SK-N-SH (cell line): ENCODE data around the gene TNFAIP8L3. TPM values are rescaled to one million over a fixed set of nuclear protein-coding genes. Genes with fewer than 3 reads are reported as not detected.

ENCODE experiments used
- CTCF ChIA-PET: fragments of 300-600, 350-600 bp; formaldehyde crosslinking; extraction: SDS; loops from one replicate; lab custom pipeline; 2021; lab: Yijun Ruan, JAX
- POLR2A ChIA-PET: fragments of 350-600 bp; sonication (Branson Sonifier 250); formaldehyde crosslinking; extraction: SDS; loops from one replicate; lab custom pipeline; 2020; ENCODE audit warnings: antibody characterized with exemption, inconsistent platforms; lab: Yijun Ruan, JAX
- DNase-seq: peaks from one replicate; pipeline ENCODE4 v3.0.0; 2012
- H2AFZ ChIP-seq: fragments of 200-600 bp; sonication (generic); 2 replicates; pipeline ENCODE4 v1.8.1; 2016; ENCODE audit warnings: antibody characterized with exemption, mild to moderate bottlenecking, low read depth
- H3F3A ChIP-seq: fragments of 200-600 bp; sonication (generic); replicated peaks from 2 replicates; pipeline ENCODE3; 2016; ENCODE audit warnings: antibody characterized with exemption, mild to moderate bottlenecking; ENCODE audit not compliant: insufficient read depth
- H3K27ac ChIP-seq, 2 experiments: fragments of 200-500 bp in 1 of 2; fragments of 200-600 bp in 1 of 2; sonication (Bioruptor generic) in 1 of 2; sonication (generic), shearing (Covaris generic) in 1 of 2; 2 replicates each; pipeline versions ENCODE4 v1.5.1 to v1.6.1; 2014 to 2016; ENCODE audit warnings: low read depth in 2 of 2, inconsistent platforms in 1 of 2, low read length in 1 of 2, mild to moderate bottlenecking in 1 of 2, mixed read lengths in 1 of 2
- H3K27me3 ChIP-seq: fragments of 200-600 bp; sonication (generic), shearing (Covaris generic); 2 replicates; pipeline ENCODE4 v1.6.1; 2016; ENCODE audit warnings: mixed run types; ENCODE audit not compliant: insufficient read depth
- H3K36me3 ChIP-seq, 2 experiments: fragments of 200-500 bp in 1 of 2; fragments of 200-600 bp in 1 of 2; sonication (Bioruptor generic) in 1 of 2; sonication (generic) in 1 of 2; replicated peaks in 1 of 2; 2 replicates each; pipeline versions ENCODE3 to v1.5.1; 2014 to 2016; ENCODE audit warnings: low read length in 1 of 2, mild to moderate bottlenecking in 1 of 2; ENCODE audit not compliant: insufficient read depth in 2 of 2, control insufficient read depth in 1 of 2
- H3K4me1 ChIP-seq, 2 experiments: fragments of 200-500 bp in 1 of 2; fragments of 200-600 bp in 1 of 2; sonication (Bioruptor generic) in 1 of 2; sonication (generic), shearing (Covaris generic) in 1 of 2; 2 replicates each; pipeline versions ENCODE4 v1.5.1 to v1.6.1; 2014 to 2016; ENCODE audit warnings: low read depth in 1 of 2, low read length in 1 of 2, mixed run types in 1 of 2; ENCODE audit not compliant: insufficient read depth in 2 of 2, control insufficient read depth in 1 of 2
- H3K4me2 ChIP-seq: fragments of 200-600 bp; sonication (generic), shearing (Covaris generic); 2 replicates; pipeline ENCODE4 v1.6.1; 2017; ENCODE audit warnings: mixed run types
- H3K4me3 ChIP-seq, 2 experiments: fragments of 200-500 bp in 1 of 2; fragments of 200-600 bp in 1 of 2; sonication (Bioruptor generic) in 1 of 2; sonication (generic), shearing (Covaris generic) in 1 of 2; 2 replicates each; pipeline versions ENCODE4 v1.5.1 to v1.8.1; 2014 to 2016; ENCODE audit warnings: low read depth in 2 of 2, inconsistent platforms in 1 of 2, low read length in 1 of 2, mild to moderate bottlenecking in 1 of 2, mixed read lengths in 1 of 2, moderate library complexity in 1 of 2
- H3K79me2 ChIP-seq: fragments of 200-600 bp; sonication (generic); 2 replicates; pipeline ENCODE4 v1.8.1; 2017; ENCODE audit warnings: mild to moderate bottlenecking; ENCODE audit not compliant: insufficient read depth
- H3K9ac ChIP-seq: fragments of 200-600 bp; sonication (generic); 2 replicates; pipeline ENCODE4 v1.6.1; 2017; ENCODE audit warnings: mixed run types
- H3K9me2 ChIP-seq: fragments of 200-600 bp; sonication (generic); 2 replicates; pipeline ENCODE4 v1.6.1; 2017; ENCODE audit warnings: mixed run types
- H3K9me3 ChIP-seq: fragments of 200-600 bp; sonication (generic); 2 replicates; pipeline ENCODE4 v1.6.1; 2017; ENCODE audit warnings: mixed run types, mild to moderate bottlenecking, moderate library complexity
- H4K20me1 ChIP-seq: fragments of 200-600 bp; sonication (generic); 2 replicates; pipeline ENCODE4 v1.6.1; 2017; ENCODE audit warnings: mild to moderate bottlenecking, mixed run types; ENCODE audit not compliant: insufficient read depth
- FOSL2 ChIP-seq: IDR thresholded peaks from 2 replicates; pipeline ENCODE4 v1.4.0; 2012; ENCODE audit warnings: low read depth, mild to moderate bottlenecking, moderate library complexity, borderline replicate concordance
- FOXJ3 ChIP-seq: sonication (generic); formaldehyde crosslinking; IDR thresholded peaks from 2 replicates; pipeline ENCODE4 v1.5.1; 2020; ENCODE audit warnings: mild to moderate bottlenecking, missing genetic modification reagents
- FOXM1 ChIP-seq: IDR thresholded peaks from 2 replicates; pipeline ENCODE4 v1.4.0; 2012; ENCODE audit warnings: low read depth, mild to moderate bottlenecking
- GABPA ChIP-seq: IDR thresholded peaks from 2 replicates; pipeline ENCODE4 v1.4.0; 2012; ENCODE audit warnings: low read depth, mild to moderate bottlenecking
- IRF3 ChIP-seq: fragments of 150-350 bp; IDR thresholded peaks from 2 replicates; pipeline ENCODE4 v1.6.1; 2016; ENCODE audit warnings: mild to moderate bottlenecking, low read depth, low read length
- JUND ChIP-seq: IDR thresholded peaks from 2 replicates; pipeline ENCODE4 v1.4.0; 2012
- NRF1 ChIP-seq: IDR thresholded peaks from 2 replicates; pipeline ENCODE4 v1.6.1; 2012; ENCODE audit warnings: low read depth, mild to moderate bottlenecking, low read length
- POLR2AphosphoS5 ChIP-seq: IDR thresholded peaks from 2 replicates; pipeline ENCODE4 v1.6.1; 2012; ENCODE audit warnings: low read depth, low read length
- RXRA ChIP-seq: IDR thresholded peaks from 2 replicates; pipeline ENCODE4 v1.4.0; 2012; ENCODE audit warnings: low read depth, mild to moderate bottlenecking, borderline replicate concordance
- SIN3A ChIP-seq: IDR thresholded peaks from 2 replicates; pipeline ENCODE4 v1.6.1; 2012; ENCODE audit warnings: low read depth, mild to moderate bottlenecking, low read length, moderate library complexity, borderline replicate concordance
- SMC3 ChIP-seq: IDR thresholded peaks from 2 replicates; pipeline ENCODE4 v1.6.1; 2012; ENCODE audit warnings: low read depth, low read length, improper control_type of control experiment
- TAF1 ChIP-seq: IDR thresholded peaks from 2 replicates; pipeline ENCODE4 v1.6.1; 2012; ENCODE audit warnings: low read depth, mild to moderate bottlenecking, low read length, moderate library complexity, borderline replicate concordance
- TCF12 ChIP-seq: IDR thresholded peaks from 2 replicates; pipeline ENCODE4 v1.4.0; 2012
- YY1 ChIP-seq: IDR thresholded peaks from 2 replicates; pipeline ENCODE4 v1.4.0; 2012; ENCODE audit warnings: low read depth, mild to moderate bottlenecking
- ZBTB33 ChIP-seq: IDR thresholded peaks from 2 replicates; pipeline ENCODE4 v1.4.0; 2012; ENCODE audit warnings: low read depth, borderline replicate concordance
- polyA plus RNA-seq, 3 experiments: library from polyadenylated mRNA; depleted of rRNA; stranded (reverse); fragments of >200 nt; gene quantifications; 2 replicates each; pipeline ENCODE4 v1.2.3, GENCODE V29; 2012
- TF ChIP-seq, protein P1 (sequence below): IDR thresholded peaks from 2 replicates; pipeline ENCODE4; 2012
- TF ChIP-seq, protein P2 (sequence below): fragments of 150-350 bp; IDR thresholded peaks from 2 replicates; pipeline ENCODE4 v1.6.1; 2017; ENCODE audit warnings: antibody characterized with exemption, low read length, low read depth, borderline replicate concordance
- TF ChIP-seq, protein P3 (sequence below): IDR thresholded peaks from 2 replicates; pipeline ENCODE4 v1.6.1; 2012; ENCODE audit warnings: mild to moderate bottlenecking, low read depth, low read length, moderate library complexity

The TNFAIP8L3 gene
- polyA plus RNA-seq, 1 of the 3 experiments (the other 2 are of a cell fraction) = 0.08 TPM

- Histone ChIP-seq H3K9ac (no peak overlapping the region), H3K9me3 (no peaks in the 10 kb centered on the region), H3F3A (no peaks in the 10 kb centered on the region), H3K4me2 (no peak overlapping the region), H3K79me2 (no peaks in the 10 kb centered on the region), H4K20me1 (no peaks in the 10 kb centered on the region), H3K4me1 (no peaks in the 10 kb centered on the region), H3K9me2 (no peaks in the 10 kb centered on the region), H2AFZ (no peak overlapping the region), H3K4me3 (no peak overlapping the region), H3K27me3 (no peaks in the 10 kb centered on the region), H3K27ac (no peak overlapping the region), H3K36me3 (no peaks in the 10 kb centered on the region)
- TF ChIP-seq POLR2AphosphoS5 (no peak), SMC3 (no peak), TAF1 (no peak), RXRA (no peak), NRF1 (no peak), ZBTB33 (no peak), FOXM1 (no peak), FOSL2 (no peak), SIN3A (no peak), TCF12 (no peak), JUND (no peak), IRF3 (no peak), GABPA (no peak), FOXJ3 (CRISPR knock-in tag) (no peak), YY1 (no peak)
- TF ChIP-seq, protein P1, sequence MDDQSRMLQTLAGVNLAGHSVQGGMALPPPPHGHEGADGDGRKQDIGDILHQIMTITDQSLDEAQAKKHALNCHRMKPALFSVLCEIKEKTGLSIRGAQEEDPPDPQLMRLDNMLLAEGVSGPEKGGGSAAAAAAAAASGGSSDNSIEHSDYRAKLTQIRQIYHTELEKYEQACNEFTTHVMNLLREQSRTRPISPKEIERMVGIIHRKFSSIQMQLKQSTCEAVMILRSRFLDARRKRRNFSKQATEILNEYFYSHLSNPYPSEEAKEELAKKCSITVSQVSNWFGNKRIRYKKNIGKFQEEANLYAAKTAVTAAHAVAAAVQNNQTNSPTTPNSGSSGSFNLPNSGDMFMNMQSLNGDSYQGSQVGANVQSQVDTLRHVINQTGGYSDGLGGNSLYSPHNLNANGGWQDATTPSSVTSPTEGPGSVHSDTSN = no peak
- TF ChIP-seq, protein P2, sequence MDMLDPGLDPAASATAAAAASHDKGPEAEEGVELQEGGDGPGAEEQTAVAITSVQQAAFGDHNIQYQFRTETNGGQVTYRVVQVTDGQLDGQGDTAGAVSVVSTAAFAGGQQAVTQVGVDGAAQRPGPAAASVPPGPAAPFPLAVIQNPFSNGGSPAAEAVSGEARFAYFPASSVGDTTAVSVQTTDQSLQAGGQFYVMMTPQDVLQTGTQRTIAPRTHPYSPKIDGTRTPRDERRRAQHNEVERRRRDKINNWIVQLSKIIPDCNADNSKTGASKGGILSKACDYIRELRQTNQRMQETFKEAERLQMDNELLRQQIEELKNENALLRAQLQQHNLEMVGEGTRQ = no peak
- TF ChIP-seq, protein P3, sequence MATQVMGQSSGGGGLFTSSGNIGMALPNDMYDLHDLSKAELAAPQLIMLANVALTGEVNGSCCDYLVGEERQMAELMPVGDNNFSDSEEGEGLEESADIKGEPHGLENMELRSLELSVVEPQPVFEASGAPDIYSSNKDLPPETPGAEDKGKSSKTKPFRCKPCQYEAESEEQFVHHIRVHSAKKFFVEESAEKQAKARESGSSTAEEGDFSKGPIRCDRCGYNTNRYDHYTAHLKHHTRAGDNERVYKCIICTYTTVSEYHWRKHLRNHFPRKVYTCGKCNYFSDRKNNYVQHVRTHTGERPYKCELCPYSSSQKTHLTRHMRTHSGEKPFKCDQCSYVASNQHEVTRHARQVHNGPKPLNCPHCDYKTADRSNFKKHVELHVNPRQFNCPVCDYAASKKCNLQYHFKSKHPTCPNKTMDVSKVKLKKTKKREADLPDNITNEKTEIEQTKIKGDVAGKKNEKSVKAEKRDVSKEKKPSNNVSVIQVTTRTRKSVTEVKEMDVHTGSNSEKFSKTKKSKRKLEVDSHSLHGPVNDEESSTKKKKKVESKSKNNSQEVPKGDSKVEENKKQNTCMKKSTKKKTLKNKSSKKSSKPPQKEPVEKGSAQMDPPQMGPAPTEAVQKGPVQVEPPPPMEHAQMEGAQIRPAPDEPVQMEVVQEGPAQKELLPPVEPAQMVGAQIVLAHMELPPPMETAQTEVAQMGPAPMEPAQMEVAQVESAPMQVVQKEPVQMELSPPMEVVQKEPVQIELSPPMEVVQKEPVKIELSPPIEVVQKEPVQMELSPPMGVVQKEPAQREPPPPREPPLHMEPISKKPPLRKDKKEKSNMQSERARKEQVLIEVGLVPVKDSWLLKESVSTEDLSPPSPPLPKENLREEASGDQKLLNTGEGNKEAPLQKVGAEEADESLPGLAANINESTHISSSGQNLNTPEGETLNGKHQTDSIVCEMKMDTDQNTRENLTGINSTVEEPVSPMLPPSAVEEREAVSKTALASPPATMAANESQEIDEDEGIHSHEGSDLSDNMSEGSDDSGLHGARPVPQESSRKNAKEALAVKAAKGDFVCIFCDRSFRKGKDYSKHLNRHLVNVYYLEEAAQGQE = no peak
- CTCF ChIA-PET = interaction anchor here (0.7 to 1.6 kb wide), 7 partner anchors 10 to 311 kb away, joined by 3 to 5 read pairs (median 3); no protein-coding TSS in a partner anchor
- no peak for DNase-seq
- POLR2A ChIA-PET = interaction anchor here (0.6 kb wide), 1 partner anchor 59 kb away, joined by 3 read pairs; no protein-coding TSS in a partner anchor
These were observed 24.7 kb downstream of the TNFAIP8L3 start for GRCh38 chr15:51069983-51070382.
